Right lobe of liver (tissue), 4 donors: ENCODE results near the gene ATRIP.
A peak's percentile ranks its signal among the peaks of the same experiment; 100 is the strongest.

Source experiments
- POLR2A ChIP-seq: fragments of 450-650 bp; IDR thresholded peaks from one replicate; pipeline ENCODE4 v1.6.1; 2017; ENCODE audit warnings: antibody characterized with exemption, mild to moderate bottlenecking
- TF ChIP-seq, protein P1 (sequence below), 4 donors: fragments of 200-600 bp in 3 of 4; fragments of 450-650 bp in 1 of 4; IDR thresholded peaks; one replicate each; pipeline versions ENCODE4 v1.5.1 to v1.8.0; 2016 to 2022; ENCODE audit warnings: antibody characterized with exemption in 4 of 4, mild to moderate bottlenecking in 2 of 4
- donor health status: DM: no; HTN: no; CAD: no.
- donor health status: DM: no; HTN: no; CAD: no.
- donor health status: DM: no; HTN: yes; CAD: no.

- TF ChIP-seq, protein P1, sequence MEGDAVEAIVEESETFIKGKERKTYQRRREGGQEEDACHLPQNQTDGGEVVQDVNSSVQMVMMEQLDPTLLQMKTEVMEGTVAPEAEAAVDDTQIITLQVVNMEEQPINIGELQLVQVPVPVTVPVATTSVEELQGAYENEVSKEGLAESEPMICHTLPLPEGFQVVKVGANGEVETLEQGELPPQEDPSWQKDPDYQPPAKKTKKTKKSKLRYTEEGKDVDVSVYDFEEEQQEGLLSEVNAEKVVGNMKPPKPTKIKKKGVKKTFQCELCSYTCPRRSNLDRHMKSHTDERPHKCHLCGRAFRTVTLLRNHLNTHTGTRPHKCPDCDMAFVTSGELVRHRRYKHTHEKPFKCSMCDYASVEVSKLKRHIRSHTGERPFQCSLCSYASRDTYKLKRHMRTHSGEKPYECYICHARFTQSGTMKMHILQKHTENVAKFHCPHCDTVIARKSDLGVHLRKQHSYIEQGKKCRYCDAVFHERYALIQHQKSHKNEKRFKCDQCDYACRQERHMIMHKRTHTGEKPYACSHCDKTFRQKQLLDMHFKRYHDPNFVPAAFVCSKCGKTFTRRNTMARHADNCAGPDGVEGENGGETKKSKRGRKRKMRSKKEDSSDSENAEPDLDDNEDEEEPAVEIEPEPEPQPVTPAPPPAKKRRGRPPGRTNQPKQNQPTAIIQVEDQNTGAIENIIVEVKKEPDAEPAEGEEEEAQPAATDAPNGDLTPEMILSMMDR (IDR thresholded peaks at IDR 0.05) = no peak
- peak; percentile 44 for TF ChIP-seq POLR2A
Observed at GRCh38 chr3:48468329-48468731, 21.8 kb downstream of the ATRIP start.
